GM18519 (cell line): Measurements from ENCODE around the gene TTC34.
"Not testable (repeated sequence)": the region's sequence is repeated elsewhere in the genome, so short reads cannot be mapped to it uniquely, and the experiment has no call there.

Experiments used
- ATAC-seq: cut with Tn5 transposase; IDR thresholded peaks from one replicate; pipeline ENCODE4 v1.9.1; 2021; ENCODE audit warnings: mild to moderate bottlenecking, moderate library complexity; ENCODE audit not compliant: unreplicated experiment, low FRiP score

TTC34 gene

DNA sequence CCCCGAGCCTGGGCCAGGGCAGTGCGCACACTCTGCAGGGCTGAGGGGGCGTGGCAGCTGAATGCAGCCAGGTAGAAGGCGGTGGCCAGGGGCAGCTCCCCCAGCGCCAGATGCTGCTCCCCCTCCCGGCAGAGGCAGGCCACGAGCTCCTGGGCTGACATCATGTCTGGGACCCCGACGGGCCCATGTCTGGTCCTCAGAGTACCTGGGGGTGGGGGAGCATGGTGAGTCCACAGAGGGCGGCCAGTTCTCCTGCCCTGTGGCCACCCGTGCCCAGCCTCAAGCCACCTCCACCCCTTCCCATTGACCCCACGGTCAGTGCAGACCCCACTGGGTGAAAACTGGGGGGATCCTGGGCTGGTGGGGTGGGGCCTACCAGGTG, 838 bp downstream of the TTC34 start:
- no peak for ATAC-seq

DNA sequence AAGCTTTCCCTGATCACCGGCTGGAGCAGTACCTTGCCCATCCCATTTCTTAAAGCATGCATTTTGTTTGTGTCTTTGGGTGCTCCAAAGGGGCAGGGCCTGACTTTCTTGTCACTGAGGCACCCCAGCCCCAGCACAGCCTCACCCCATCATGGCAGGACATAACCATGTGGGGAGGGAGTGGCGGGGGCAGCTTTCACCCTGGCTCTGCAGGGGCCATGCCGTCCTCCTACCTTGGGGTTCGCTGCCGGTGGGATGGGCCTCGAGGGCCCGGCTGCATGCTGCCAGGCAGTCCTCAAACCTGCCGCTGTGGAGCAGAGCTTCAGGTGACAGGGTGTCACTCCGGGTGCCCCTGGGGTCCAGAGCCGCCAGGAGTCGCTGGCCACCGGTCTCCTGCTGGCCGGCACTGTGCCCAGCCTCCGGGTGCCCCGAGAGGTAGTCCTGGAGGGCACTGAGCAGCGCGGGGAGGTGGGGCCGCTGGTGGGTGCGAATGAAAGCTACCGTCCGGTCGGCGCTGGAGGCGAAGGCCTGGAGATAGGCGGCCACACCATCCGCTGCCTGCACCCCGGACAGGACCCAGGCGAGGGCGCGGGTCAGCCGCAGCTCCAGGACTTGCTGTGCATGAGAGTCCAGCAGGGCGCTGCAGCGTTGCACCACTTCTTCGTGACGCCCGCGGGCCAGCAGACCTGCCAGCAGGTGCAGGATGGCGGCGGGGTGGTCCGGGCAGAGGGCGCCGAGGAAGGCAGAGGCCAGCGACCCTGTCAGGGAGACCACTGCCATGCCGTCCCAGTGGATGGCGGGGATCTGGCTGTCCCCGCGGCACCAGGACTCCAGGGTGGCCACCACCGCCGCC, 1.5 kb downstream of the TTC34 start:
- ATAC-seq, result no peak

- not testable (repeated sequence) for ATAC-seq
Observed at GRCh38 chr1:2798958-2799357, 2.5 kb downstream of the TTC34 start.

- ATAC-seq, result no peak
Observed at GRCh38 chr1:2797741-2798016, 3.8 kb downstream of the TTC34 start.

GRCh38 chr1:2796890-2797740, 4.4 kb downstream of the TTC34 start:
- ATAC-seq, result no peak

- ATAC-seq, result no peak
Observed at GRCh38 chr1:2795926-2796325, 5.6 kb downstream of the TTC34 start.

GRCh38 chr1:2791027-2791760, 10.3 kb downstream of the TTC34 start:
- ATAC-seq, result no peak

DNA sequence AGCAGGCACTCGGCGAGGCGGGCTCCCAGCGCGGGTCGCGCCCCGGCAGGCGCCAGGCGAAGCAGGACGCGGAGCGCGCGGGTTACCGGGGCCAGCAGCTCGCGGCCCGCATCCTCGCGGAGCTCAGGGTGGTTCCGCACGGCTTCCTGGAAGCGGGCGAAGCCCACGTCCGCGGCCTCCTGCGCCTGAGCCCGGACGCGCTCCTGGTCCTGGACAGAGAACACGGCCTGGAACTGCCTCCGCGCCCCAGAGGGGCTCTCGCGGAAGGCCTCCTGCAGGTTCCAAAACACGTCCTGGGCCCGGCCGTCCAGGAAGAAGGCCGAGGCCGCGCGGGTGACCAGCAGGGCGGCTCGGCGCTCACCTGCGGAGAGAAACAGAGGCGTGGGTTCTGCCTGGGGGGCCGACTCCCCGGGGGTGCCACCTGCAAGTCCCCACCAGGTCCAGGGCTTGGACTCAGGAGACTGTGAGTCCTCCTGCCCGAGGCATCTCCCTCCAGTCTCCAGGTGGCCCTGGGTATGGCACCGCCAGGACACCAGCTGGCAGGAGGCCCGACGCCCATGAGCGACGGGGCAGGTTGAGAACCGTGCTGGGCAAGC, 11.4 kb downstream of the TTC34 start:
- ATAC-seq, result no peak

- no peak for ATAC-seq
Observed at GRCh38 chr1:2789164-2789985, 12.1 kb downstream of the TTC34 start.

- ATAC-seq, result no peak
Observed at GRCh38 chr1:2788506-2789163, 12.9 kb downstream of the TTC34 start.

DNA sequence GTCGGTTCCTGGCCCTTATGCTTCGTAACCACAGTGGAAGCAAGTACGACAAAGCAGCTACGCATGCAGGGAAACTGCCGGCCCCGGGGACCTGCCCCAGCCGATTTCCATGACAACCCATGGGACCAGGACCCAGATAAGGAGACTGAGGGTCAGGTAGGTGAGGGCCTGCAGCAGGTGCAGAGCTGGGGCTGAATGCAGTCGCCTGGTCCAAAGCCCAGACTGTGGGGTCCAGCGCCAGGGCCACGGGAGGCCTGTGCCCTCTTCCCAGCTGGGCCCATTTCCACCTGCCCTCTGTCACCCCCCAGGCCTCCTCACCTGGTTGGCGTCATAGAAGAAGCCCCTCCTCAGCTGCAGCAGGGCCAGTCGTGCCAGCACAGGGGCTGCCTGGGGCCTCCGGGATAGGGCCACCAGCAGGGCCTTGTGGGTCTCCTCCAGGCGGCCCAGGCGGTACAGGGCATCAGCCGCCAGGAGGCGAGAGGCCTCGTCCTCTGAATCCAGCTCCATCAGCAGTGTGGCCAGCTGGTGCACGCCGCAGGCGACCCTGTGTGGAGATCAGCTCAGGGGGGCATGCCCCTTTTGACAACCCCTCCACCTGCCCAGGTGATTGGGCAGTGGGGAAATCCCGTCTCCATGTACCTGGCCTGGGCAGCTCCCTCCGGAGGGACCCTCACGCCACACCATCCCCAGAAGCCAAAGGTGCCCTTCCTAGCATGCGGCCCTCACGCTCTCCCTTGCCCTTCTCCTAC, 14.2 kb downstream of the TTC34 start:
- no peak for ATAC-seq

DNA sequence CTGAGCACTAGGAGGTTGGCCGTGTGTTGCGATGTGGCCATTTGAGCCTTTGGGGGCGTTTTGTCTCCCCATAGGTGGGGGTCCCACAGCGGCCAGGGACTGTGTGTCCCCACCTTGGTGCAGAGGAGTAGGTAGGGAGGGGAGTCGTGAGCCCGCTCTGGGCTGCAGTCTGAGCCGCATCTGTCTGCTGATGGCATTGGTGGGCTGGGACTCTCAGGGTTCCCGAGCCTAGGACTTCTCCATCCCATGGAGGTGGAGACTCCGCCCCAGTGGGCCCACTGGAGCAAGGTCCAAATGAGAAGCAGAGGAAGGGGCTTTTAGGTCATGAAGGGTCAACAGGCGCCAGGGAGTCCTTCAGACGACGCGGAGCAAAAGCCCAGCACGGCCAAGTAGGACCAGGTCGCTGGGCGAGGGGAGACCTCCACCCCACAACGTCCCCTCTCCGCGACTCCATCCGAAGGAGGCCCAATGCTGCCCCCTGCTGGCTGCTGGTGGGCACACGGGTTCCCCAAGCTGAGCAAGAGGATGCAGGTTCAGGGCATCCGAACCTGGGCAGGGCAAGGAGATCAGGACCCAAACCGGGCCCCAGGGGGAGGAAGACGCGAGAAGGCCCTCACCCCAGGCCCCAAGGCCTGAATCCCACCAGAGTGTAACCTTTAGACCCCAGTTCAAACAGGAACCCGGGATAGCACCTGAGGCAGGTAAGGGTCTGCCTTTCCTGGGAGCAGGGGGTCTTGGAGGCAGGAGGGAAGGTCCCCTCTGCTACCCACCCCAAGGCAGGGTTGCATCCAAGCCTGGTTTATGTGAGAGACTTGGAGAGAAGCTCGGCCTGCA, 14.9 kb downstream of the TTC34 start:
- no peak for ATAC-seq

DNA sequence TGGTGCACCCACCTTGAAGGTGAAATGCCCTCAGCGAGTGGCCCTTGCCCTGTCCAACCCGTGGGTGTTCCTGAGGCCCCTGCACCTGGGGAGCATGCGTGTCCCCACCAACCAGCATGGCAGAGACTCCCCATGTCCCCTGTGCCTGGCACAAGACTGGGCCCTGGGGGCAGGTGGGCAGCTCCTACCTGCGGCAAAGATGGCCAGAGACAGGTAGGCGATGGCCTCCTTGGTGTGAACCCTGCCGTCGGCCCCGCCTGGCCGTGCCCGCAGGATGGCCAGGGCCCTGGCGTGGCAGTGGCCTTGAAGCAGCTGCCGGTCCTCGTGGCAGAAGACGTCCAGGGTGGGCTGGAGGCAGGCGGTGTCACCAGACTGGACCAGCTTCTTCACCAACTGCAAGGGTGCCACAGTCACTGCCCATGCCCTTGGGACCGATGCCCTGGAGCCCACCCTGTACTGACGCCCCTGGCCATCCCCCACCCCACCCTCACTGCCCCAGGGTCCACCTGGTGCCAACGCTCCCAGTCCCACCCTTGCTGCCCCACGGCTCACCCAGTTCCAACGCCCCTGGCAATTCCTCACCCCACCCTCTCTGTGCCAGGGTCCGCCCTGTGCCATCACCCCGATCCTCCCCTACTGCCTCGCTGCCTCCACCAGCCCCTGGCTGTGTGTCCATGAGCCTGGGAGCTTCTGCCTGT, 15.7 kb downstream of the TTC34 start:
- no peak for ATAC-seq

DNA sequence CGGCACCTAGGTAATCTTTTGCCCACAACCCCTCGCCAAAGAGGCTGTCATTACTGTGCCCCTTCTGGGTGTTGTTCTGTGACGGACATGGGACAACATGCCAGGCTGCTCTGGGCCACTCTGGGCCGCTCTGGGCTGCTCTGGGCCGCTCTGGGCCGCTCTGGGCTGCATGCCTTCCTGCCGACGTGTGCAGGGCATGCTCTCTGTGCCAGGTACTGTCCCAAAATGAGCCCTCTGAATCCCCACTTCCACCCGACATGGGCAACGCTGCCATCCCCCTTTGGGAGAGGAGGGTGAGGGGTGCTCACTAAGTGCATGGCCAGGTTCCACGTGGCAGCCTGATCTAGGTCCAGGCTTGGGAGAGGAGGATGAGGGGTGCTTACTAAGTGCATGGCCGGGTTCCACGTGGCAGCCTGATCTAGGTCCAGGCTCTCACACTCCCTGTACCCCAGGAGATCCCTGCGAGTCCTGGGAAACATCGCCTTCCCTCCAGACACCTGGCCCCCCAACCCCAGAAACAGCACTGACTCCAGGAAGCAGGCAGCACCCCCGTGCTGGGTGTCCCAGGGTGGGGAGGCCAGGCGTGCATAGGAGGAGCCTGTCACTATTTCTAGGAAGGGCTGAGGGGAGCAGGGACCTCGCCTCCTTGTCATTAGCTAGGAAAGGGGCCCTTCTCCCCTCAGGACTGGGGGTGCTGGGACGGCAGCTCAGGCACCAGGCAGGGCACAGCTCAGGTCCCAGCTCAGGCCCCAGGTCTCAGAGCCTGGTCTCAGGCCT, 16.5 kb downstream of the TTC34 start:
- ATAC-seq, result no peak

- no peak for ATAC-seq
Observed at GRCh38 chr1:2783435-2784397, 17.8 kb downstream of the TTC34 start.

- no peak for ATAC-seq
Observed at GRCh38 chr1:2783069-2783434, 18.4 kb downstream of the TTC34 start.
